H1 (cell line): ENCODE data around the gene RANBP17. TPM values are rescaled to one million over a fixed set of nuclear protein-coding genes. Genes with fewer than 3 reads are reported as not detected.

Experiments used
- CTCF ChIA-PET: fragments of 300-600 bp; sonication (Branson Sonifier 250); formaldehyde crosslinking; loops from one replicate; lab custom pipeline; 2021; ENCODE audit not compliant: partially characterized antibody; lab: Charles Lee
- POLR2A ChIA-PET: fragments of 300-600 bp; sonication (Branson Sonifier 250); formaldehyde crosslinking; loops from one replicate; lab custom pipeline; 2021; ENCODE audit warnings: inconsistent platforms; ENCODE audit not compliant: partially characterized antibody; lab: Charles Lee
- DNase-seq, 2 experiments: peaks; one replicate each; pipeline versions ENCODE4 v3.0.0 to v3.0.0-alpha.2; 2010 to 2022; ENCODE audit warnings: low spot score in 2 of 2, low read depth in 1 of 2, mixed read lengths in 1 of 2
- FAIRE-seq: peaks from 2 replicates; lab custom pipeline; 2011; peaks lifted over from hg19 to GRCh38; lab: Jason Lieb, UNC
- H2AFZ ChIP-seq: 2 replicates; pipeline ENCODE4 v1.8.1; 2012; ENCODE audit warnings: low read length, inconsistent platforms
- H2AK5ac ChIP-seq: 2 replicates; pipeline ENCODE4 v1.6.1; 2013; ENCODE audit warnings: low read depth, low read length
- H2BK120ac ChIP-seq: replicated peaks from 2 replicates; pipeline ENCODE3; 2013; ENCODE audit warnings: low read depth, low read length, inconsistent platforms
- H2BK12ac ChIP-seq: 2 replicates; pipeline ENCODE4 v1.6.1; 2013; ENCODE audit warnings: low read depth, low read length
- H2BK15ac ChIP-seq: 2 replicates; pipeline ENCODE4 v1.6.1; 2013; ENCODE audit warnings: low read length
- H2BK20ac ChIP-seq: 2 replicates; pipeline ENCODE4 v1.6.1; 2013; ENCODE audit warnings: low read length
- H2BK5ac ChIP-seq: 2 replicates; pipeline ENCODE4 v1.6.1; 2013; ENCODE audit warnings: low read depth, low read length
- H3K14ac ChIP-seq: 2 replicates; pipeline ENCODE4 v1.6.1; 2013; ENCODE audit warnings: inconsistent platforms; ENCODE audit not compliant: insufficient read length
- H3K18ac ChIP-seq: 2 replicates; pipeline ENCODE4 v1.6.1; 2013; ENCODE audit warnings: low read length; ENCODE audit errors: extremely low read depth
- H3K23ac ChIP-seq: 2 replicates; pipeline ENCODE4 v1.6.1; 2013; ENCODE audit warnings: inconsistent platforms; ENCODE audit not compliant: insufficient read length
- H3K23me2 ChIP-seq: 2 replicates; pipeline ENCODE4 v1.6.1; 2013; ENCODE audit warnings: low read depth, low read length
- H3K27ac ChIP-seq: 2 replicates; pipeline ENCODE4 v1.6.1; 2011; ENCODE audit warnings: low read depth, low read length, inconsistent platforms
- H3K27me3 ChIP-seq, 4 experiments: replicated peaks in 1 of 4; 1 replicate in 1 of 4; 2 replicates in 3 of 4; pipeline versions ENCODE4 v1.6.1 to v1.8.1; 2011 to 2013; ENCODE audit warnings: low read length in 3 of 4, mild to moderate bottlenecking in 3 of 4, inconsistent platforms in 2 of 4, mixed read lengths in 2 of 4, moderate library complexity in 1 of 4; ENCODE audit not compliant: control insufficient read depth in 3 of 4, insufficient read depth in 3 of 4; ENCODE audit errors: extremely low read depth in 1 of 4
- H3K36me3 ChIP-seq, 4 experiments: 2 replicates each; pipeline versions ENCODE4 v1.6.1 to v1.8.1; 2011 to 2013; ENCODE audit warnings: mild to moderate bottlenecking in 4 of 4, low read length in 3 of 4, moderate library complexity in 2 of 4, control low read depth in 1 of 4, inconsistent platforms in 1 of 4; ENCODE audit not compliant: insufficient read depth in 4 of 4, control insufficient read depth in 2 of 4
- H3K4ac ChIP-seq: replicated peaks from 2 replicates; pipeline ENCODE3; 2013; ENCODE audit warnings: low read length, low read depth, mixed read lengths, inconsistent platforms; ENCODE audit not compliant: insufficient read length
- H3K4me1 ChIP-seq, 4 experiments: replicated peaks in 1 of 4; 1 replicate in 1 of 4; 2 replicates in 3 of 4; pipeline versions ENCODE4 v1.6.1 to v1.8.1; 2011 to 2013; ENCODE audit warnings: low read length in 3 of 4, inconsistent platforms in 2 of 4, mixed read lengths in 1 of 4; ENCODE audit not compliant: insufficient read depth in 4 of 4, control insufficient read depth in 3 of 4
- H3K4me2 ChIP-seq, 2 experiments: 2 replicates each; pipeline versions ENCODE4 v1.6.1 to v1.8.1; 2011 to 2013; ENCODE audit warnings: low read depth in 2 of 2, low read length in 2 of 2, control low read depth in 1 of 2, inconsistent platforms in 1 of 2, mild to moderate bottlenecking in 1 of 2; ENCODE audit not compliant: insufficient read depth in 1 of 2
- H3K4me3 ChIP-seq, 4 experiments: fragments of 200-600, 300-600 bp in 1 of 4; sonication (generic), shearing (Covaris generic), sonication (Bioruptor Twin) in 1 of 4; 2 replicates each; pipeline versions ENCODE4 v1.5.1 to v1.8.1; 2011 to 2016; ENCODE audit warnings: low read length in 4 of 4, low read depth in 3 of 4, control low read depth in 2 of 4, inconsistent platforms in 2 of 4, mild to moderate bottlenecking in 2 of 4, mixed read lengths in 1 of 4, moderate library complexity in 1 of 4; ENCODE audit not compliant: insufficient read depth in 2 of 4; ENCODE audit errors: extremely low read depth in 1 of 4
- H3K56ac ChIP-seq: replicated peaks from 2 replicates; pipeline ENCODE3; 2013; ENCODE audit warnings: low read depth, mild to moderate bottlenecking, mixed read lengths, low read length, inconsistent platforms; ENCODE audit not compliant: insufficient read length
- H3K79me1 ChIP-seq: 2 replicates; pipeline ENCODE4 v1.6.1; 2013; ENCODE audit warnings: low read depth, low read length, control low read depth
- H3K79me2 ChIP-seq, 2 experiments: 2 replicates each; pipeline versions ENCODE4 v1.6.1 to v1.8.1; 2012 to 2013; ENCODE audit warnings: low read length in 2 of 2, mild to moderate bottlenecking in 2 of 2, inconsistent platforms in 1 of 2; ENCODE audit not compliant: insufficient read depth in 2 of 2, control insufficient read depth in 1 of 2
- H3K9ac ChIP-seq, 4 experiments: replicated peaks in 1 of 4; 1 replicate in 1 of 4; 2 replicates in 3 of 4; pipeline versions ENCODE4 v1.6.1 to v1.8.1; 2011 to 2013; ENCODE audit warnings: low read depth in 3 of 4, low read length in 3 of 4, control low read depth in 2 of 4, mild to moderate bottlenecking in 2 of 4, moderate library complexity in 2 of 4, inconsistent platforms in 1 of 4; ENCODE audit errors: extremely low read depth in 1 of 4
- H3K9me3 ChIP-seq, 2 experiments: 2 replicates each; pipeline versions ENCODE4 v1.6.1 to v1.8.1; 2012 to 2013; ENCODE audit warnings: mild to moderate bottlenecking in 2 of 2, moderate library complexity in 2 of 2, control low read depth in 1 of 2, inconsistent platforms in 1 of 2, low read depth in 1 of 2, low read length in 1 of 2, mixed read lengths in 1 of 2; ENCODE audit not compliant: insufficient read depth in 2 of 2
- H4K20me1 ChIP-seq, 2 experiments: replicated peaks in 1 of 2; 2 replicates each; pipeline versions ENCODE3 to v1.8.1; 2011 to 2013; ENCODE audit warnings: inconsistent platforms in 2 of 2, low read length in 2 of 2, mild to moderate bottlenecking in 1 of 2; ENCODE audit not compliant: insufficient read depth in 2 of 2, control insufficient read depth in 1 of 2
- H4K5ac ChIP-seq: 2 replicates; pipeline ENCODE4 v1.6.1; 2013; ENCODE audit warnings: low read length, low read depth, mixed read lengths, inconsistent platforms; ENCODE audit not compliant: insufficient read length
- H4K8ac ChIP-seq: 2 replicates; pipeline ENCODE4 v1.8.0; 2013; ENCODE audit warnings: mild to moderate bottlenecking, moderate library complexity, low read length, inconsistent platforms; ENCODE audit not compliant: insufficient read depth; ENCODE audit errors: extremely low read depth
- H4K91ac ChIP-seq: replicated peaks from 2 replicates; pipeline ENCODE3; 2013; ENCODE audit warnings: low read length, mixed read lengths, inconsistent platforms; ENCODE audit not compliant: insufficient read length
- CBX8 ChIP-seq: fragments of 300-800, 300-1000 bp; sonication (generic); IDR thresholded peaks from 2 replicates; pipeline ENCODE4 v1.7.1; 2016; ENCODE audit warnings: low read depth, low read length, borderline replicate concordance
- KDM4A ChIP-seq: IDR thresholded peaks from one replicate; pipeline ENCODE4 v1.7.1; 2012; ENCODE audit warnings: low read depth, mild to moderate bottlenecking, moderate library complexity, low read length, inconsistent platforms; ENCODE audit not compliant: severe bottlenecking
- MAFK ChIP-seq: IDR thresholded peaks from 2 replicates; pipeline ENCODE4 v1.6.1; 2012; ENCODE audit warnings: low read depth, mild to moderate bottlenecking, improper control_type of control experiment, low read length
- TEAD4 ChIP-seq: IDR thresholded peaks from 2 replicates; pipeline ENCODE4 v1.6.1; 2012; ENCODE audit warnings: low read depth, low read length, inconsistent platforms, mixed read lengths
- WGBS, 2 experiments: shearing (Covaris generic) in 1 of 2; methylation state at CpG; one replicate each; pipeline versions ENCODE4 v1.1.6 to v1.1.7; 2013 to 2015; ENCODE audit warnings: low lambda C conversion rate in 2 of 2, mixed read lengths in 2 of 2, inconsistent platforms in 1 of 2, low coverage in 1 of 2, missing lambda C conversion rate in 1 of 2; ENCODE audit not compliant: insufficient replicate concordance in 2 of 2, insufficient coverage in 1 of 2, insufficient read length in 1 of 2; ENCODE audit errors: extremely low coverage in 1 of 2, missing lambda C conversion rate in 1 of 2; 5-methylcytosine and 5-hydroxymethylcytosine counted together
- polyA plus RNA-seq, 7 experiments: library from polyadenylated mRNA; depleted of rRNA in 3 of 7; stranded (reverse) in 5 of 7; unstranded in 2 of 7; fragments of >200 nt in 5 of 7; fragments of 200-250 nt in 2 of 7; gene quantifications; 1 replicate in 5 of 7; 2 replicates in 1 of 7; 4 replicates in 1 of 7; pipeline versions ENCODE4 v1.2.1 to v1.2.3, GENCODE V29; 2011 to 2013; ENCODE audit warnings: missing spikeins in 2 of 7, mixed read lengths in 2 of 7
- total RNA-seq: library from RNA; stranded (reverse); fragmentation: NEBNext Ultra II Directional; extraction: Animal tissue kit (Norgen Biotek cat#: 25700); gene quantifications from 2 replicates; pipeline ENCODE4 v1.2.1, GENCODE V29; 2021
- TF ChIP-seq, protein P1 (sequence below): IDR thresholded peaks from 2 replicates; pipeline ENCODE4 v1.6.1; 2012; ENCODE audit warnings: low read length, inconsistent platforms

RANBP17 gene
- total and polyA plus RNA-seq, 2 of the 8 experiments (the other 6 are each of a cell fraction or from before 2014, with no cell fraction given), result 8.6 to 21.3 TPM

DNA sequence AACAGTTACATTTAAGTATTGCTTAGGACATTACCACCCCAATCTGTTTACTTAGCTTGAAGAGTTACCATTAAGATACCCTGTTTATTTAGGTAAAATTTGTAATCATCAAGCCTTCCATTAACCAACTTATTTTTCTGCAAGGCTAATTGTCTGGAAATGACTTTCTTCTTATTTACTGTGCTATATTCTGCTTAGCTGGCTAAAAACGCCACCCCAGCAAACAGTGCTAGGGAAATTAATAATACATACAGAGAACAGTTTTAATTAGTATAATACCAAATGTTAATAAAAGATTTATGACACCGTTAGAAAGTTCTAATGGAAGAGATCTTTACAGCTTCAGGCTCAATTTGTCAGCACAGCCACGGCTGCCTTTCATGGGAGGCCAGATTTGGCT is 461.2 kb downstream of the RANBP17 start:
- H3K9me3 ChIP-seq, result no peaks in the 10 kb centered on the region
- no peak for DNase-seq

More for the DNA sequence above, 461.2 kb downstream of the RANBP17 start:
- no peak overlapping the region for H3K27ac ChIP-seq
- no peaks in the 10 kb centered on the region for H3K36me3 ChIP-seq
- 76% methylated on average over 3 of the region's 3 CpGs; no CpG with 5 or more reads in 1 of the 2 experiments for WGBS, 2 experiments
- no peak overlapping the region for H4K8ac ChIP-seq
- no peak overlapping the region for H4K5ac ChIP-seq
- ChIA-PET POLR2A (interaction anchor here (1.4 kb wide), 1 partner anchor 16 kb away, joined by 3 read pairs; no protein-coding TSS in a partner anchor), CTCF (interaction anchor here (0.5 to 4.7 kb wide), 10 partner anchors 10 to 1229 kb away, joined by 3 to 40 read pairs (median 4); partner anchors contain the start of gene TLX3)
- no peak overlapping the region for H3K4ac ChIP-seq
- no peak overlapping the region for H2BK120ac ChIP-seq
- no peak overlapping the region for H2AFZ ChIP-seq
- H3K56ac ChIP-seq, result no peak overlapping the region
- no peak overlapping the region for H3K14ac ChIP-seq
- H3K79me1 ChIP-seq, result no peaks in the 10 kb centered on the region
- H3K4me1 ChIP-seq, result peaks cover 0 to 6% (median 3%) of the 10 kb centered on the region in 4 experiments; a peak in 3 of 7 replicates
- H3K23me2 ChIP-seq, result no peaks in the 10 kb centered on the region
- no peak overlapping the region for H4K91ac ChIP-seq
- no peak overlapping the region for H3K23ac ChIP-seq
- H3K27me3 ChIP-seq, result peaks cover 21 to 58% (median 48%) of the 10 kb centered on the region in 4 experiments
- H4K20me1 ChIP-seq, result peaks cover 2 to 6% of the 10 kb centered on the region in 2 experiments
- H2BK12ac ChIP-seq, result no peak overlapping the region
- no peak overlapping the region for H3K4me3 ChIP-seq
- H3K9ac ChIP-seq, result no peak overlapping the region
- H2AK5ac ChIP-seq, result no peak overlapping the region
- no peak for TF ChIP-seq KDM4A
- TF ChIP-seq, protein P1, sequence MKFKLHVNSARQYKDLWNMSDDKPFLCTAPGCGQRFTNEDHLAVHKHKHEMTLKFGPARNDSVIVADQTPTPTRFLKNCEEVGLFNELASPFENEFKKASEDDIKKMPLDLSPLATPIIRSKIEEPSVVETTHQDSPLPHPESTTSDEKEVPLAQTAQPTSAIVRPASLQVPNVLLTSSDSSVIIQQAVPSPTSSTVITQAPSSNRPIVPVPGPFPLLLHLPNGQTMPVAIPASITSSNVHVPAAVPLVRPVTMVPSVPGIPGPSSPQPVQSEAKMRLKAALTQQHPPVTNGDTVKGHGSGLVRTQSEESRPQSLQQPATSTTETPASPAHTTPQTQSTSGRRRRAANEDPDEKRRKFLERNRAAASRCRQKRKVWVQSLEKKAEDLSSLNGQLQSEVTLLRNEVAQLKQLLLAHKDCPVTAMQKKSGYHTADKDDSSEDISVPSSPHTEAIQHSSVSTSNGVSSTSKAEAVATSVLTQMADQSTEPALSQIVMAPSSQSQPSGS, result no peak
- TF ChIP-seq CBX8, result no peak
- TF ChIP-seq TEAD4, result no peak
- peak; percentile 45; the same call in 1 of the 2 replicates for TF ChIP-seq MAFK
- no peaks in the 10 kb centered on the region for H3K79me2 ChIP-seq
- no peak overlapping the region for H2BK20ac ChIP-seq
- H3K4me2 ChIP-seq, result no peak overlapping the region
- FAIRE-seq, result no peak
- no peak overlapping the region for H2BK5ac ChIP-seq
- H2BK15ac ChIP-seq, result no peak overlapping the region
- H3K18ac ChIP-seq, result no peak overlapping the region
